Tibial nerve (tissue), 4 donors: ENCODE data around the gene VEZF1.

Experiments used
- EP300 ChIP-seq, 2 donors: sonication (generic); formaldehyde crosslinking; IDR thresholded peaks; one replicate each; pipeline ENCODE4 v1.6.1; 2017; ENCODE audit warnings: antibody characterized with exemption in 2 of 2, mild to moderate bottlenecking in 1 of 2
- POLR2A ChIP-seq, 2 donors: fragments of 450-650 bp; IDR thresholded peaks; one replicate each; pipeline ENCODE4 v1.6.1; 2017; ENCODE audit warnings: antibody characterized with exemption in 2 of 2, mild to moderate bottlenecking in 2 of 2, moderate library complexity in 2 of 2
- TF ChIP-seq, protein P1 (sequence below), 5 experiments: fragments of 200-600 bp in 3 of 5; fragments of 450-650 bp in 2 of 5; sonication (generic) in 3 of 5; IDR thresholded peaks; one replicate each; pipeline ENCODE4 v1.5.1; 2016 to 2019; ENCODE audit warnings: antibody characterized with exemption in 5 of 5, mild to moderate bottlenecking in 3 of 5, moderate library complexity in 2 of 5

DNA sequence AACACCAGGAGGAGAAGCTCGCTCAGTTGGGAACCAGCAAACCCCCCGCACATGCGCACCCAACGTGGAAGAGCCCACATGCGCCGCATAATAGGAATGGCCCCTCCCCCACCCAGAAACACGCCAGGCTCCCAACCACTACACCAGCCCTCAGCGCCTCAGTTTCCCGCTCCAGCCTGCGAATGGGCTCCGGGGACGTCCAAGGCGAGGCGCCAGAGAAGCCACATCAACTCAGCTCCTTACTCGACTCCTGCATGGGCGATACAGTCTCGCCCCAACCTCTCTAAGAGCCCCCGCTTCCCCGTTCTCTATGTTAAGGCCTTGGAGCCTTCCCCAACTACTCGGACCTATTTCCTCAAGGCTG is 18.5 kb upstream of the VEZF1 start:
- TF ChIP-seq, protein P1, sequence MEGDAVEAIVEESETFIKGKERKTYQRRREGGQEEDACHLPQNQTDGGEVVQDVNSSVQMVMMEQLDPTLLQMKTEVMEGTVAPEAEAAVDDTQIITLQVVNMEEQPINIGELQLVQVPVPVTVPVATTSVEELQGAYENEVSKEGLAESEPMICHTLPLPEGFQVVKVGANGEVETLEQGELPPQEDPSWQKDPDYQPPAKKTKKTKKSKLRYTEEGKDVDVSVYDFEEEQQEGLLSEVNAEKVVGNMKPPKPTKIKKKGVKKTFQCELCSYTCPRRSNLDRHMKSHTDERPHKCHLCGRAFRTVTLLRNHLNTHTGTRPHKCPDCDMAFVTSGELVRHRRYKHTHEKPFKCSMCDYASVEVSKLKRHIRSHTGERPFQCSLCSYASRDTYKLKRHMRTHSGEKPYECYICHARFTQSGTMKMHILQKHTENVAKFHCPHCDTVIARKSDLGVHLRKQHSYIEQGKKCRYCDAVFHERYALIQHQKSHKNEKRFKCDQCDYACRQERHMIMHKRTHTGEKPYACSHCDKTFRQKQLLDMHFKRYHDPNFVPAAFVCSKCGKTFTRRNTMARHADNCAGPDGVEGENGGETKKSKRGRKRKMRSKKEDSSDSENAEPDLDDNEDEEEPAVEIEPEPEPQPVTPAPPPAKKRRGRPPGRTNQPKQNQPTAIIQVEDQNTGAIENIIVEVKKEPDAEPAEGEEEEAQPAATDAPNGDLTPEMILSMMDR (IDR thresholded peaks at IDR 0.05), result no peak
- peak in 1 of 2 donors; percentile 10 for TF ChIP-seq POLR2A (IDR thresholded peaks at IDR 0.05)
- TF ChIP-seq EP300 (IDR thresholded peaks at IDR 0.05), result no peak
